ENCODE results near the gene RASSF8.

The RASSF8 gene

DNA sequence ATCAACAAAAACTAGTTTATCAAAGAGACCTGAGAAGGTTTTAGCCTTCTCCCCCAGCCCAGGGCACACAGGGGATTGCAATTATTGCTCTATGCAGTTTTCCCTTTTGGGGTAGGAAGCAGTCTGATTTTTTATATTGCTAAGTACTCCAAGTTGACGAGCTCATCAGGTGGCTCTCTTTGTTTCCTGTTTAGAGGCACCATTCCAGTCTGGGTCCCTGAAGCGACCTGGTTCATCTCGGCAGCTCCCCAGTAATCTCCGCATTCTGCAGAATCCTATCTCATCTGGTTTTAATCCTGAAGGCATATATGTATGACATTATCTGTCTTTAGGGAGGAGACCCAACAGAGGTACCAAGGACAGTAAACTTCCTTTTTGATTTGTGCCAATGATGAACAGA is 110.0 kb downstream of the RASSF8 start:
- no peak for DNase-seq

DNA sequence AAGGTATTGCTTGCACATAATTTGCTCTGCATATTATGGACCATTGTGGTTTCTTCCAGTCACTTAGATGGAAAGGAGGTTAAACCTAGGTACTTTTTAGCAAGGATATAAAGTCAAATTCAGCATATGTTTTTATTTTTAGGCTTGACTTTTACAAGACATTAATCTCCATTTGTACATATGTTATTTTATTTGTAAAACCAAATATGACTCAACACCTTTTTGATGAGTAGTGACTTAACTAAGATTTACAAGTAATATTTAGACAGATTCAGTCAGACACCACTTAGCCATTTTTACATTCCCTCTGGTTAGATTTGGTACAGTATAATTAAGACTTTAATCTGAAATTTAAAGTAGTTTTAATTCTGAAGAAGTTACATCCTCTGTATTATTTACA is 111.3 kb downstream of the RASSF8 start:
- no peak for DNase-seq

DNA sequence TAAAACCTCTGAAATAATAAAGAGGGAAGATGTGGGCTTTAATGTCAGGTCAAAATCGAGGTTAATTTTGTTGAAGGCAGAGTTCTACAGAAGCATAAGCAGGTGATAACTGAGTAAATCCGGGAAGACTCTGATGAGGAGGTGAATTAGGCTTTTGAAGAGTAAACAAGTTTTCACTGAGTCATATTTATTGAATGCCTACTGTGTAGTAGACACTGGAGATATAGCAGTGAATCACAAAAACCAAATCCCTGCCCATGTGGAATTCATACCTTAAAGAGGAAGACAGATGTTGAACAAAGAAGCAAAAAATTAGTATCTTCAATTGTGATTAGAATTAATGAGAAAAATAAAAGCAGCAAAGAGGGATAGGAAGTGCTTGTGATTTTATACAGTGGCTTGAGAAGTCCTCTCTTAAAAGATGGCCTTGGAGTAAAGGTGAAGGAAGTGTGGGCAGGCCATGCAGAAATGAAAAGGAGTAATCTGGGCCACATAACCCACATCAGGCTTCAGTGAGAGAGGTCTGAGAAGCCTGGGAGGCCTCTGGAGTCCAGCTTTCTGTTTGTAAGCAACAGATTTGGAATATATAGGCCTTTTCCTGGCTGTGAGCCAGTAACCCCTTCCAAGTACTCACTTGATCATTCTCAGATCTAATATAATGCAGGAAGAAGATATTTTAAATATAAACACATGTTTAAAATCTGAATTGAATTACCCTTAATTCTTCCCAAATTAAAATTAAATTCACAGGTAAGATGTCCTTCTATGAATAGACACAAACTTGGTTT is 119.6 kb downstream of the RASSF8 start:
- DNase-seq: no peak

DNA sequence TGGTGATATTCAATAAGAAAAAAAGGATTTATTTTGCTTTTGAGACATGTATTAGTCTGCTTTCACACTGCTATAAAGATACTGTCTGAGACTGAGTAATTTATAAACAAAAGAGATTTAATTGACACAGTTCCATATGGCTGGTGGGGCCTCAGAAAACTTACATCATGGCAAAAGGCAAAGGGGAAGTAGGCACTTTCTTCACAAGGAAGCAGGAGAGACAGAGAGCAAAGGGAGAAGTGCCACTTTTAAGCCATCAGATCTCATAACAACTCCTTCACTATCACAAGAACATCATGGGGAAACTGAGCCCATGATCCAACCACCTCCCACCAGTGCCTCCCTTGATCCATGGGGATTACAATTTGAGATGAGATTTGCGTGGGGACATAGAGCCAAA is 122.4 kb downstream of the RASSF8 start:
- no peak for DNase-seq

DNA sequence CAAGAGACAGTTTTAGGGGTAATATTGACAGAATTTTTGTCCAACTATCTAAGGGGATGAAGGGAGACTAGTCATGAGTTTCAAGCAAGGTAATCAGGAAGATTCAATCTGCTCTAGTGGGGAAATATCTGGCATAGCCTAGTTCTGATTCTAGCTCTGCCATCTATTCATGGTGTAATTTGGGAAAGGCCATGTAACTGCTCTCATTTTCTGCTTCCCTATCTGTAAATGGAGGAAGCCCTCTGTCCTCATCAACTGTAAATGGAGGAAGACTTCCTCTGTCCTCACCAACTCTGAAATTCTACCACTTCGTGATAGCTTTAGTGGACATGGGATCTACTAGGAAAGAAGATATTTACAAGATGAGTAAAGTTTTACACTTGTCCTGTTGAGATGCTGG is 128.5 kb downstream of the RASSF8 start:
- DNase-seq: no peak

DNA sequence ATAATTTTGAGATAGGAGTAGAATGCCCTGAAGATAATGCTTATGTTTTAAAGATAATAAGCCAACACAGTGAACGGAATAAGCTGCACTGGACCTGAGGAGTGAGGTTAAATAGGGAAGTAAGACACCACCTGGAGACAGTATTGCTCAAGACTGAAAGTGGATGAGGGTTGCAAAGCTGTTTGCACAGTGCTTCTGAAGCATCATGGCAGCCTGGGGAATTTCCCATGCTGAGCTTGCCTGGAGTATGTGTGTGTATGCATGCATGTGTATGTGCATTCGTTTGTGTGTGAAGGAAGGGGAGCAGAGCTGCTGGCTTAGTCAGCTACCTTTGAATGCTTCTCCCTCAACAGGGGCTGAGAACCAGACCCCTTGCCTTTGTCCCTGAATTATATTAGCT is 130.5 kb downstream of the RASSF8 start:
- DNase-seq: no peak

DNA sequence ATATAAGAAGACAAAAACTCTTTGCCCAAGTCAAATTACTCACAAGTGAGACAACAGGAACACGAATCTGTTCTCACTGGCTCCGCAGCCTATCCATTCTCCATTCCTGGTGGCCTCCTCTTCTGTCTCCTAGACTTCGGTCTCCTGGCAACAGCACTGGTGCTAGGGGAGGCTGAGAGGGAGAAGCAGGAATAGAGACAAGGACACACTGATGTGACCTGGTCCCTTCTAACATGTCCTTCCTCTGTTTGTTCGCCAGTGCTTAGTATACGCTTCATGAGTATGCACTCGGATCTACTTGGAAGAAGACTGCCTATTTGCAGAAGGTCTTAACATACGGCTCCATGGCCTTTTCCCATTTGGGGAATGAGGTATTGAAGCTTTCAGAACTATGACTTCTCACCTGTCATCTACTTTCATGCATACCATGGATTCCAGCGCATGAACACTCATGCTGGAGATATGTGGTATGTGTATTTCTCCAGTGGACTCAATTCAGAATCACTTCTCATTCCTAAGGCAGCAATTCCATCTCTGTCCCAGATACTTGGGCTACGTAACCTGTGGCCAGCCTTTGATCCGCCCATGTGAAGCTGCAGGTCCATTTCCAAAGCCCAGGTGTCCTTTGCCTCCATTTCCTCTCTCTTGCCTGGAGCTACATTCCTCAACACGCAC is 132.5 kb downstream of the RASSF8 start:
- no peak for DNase-seq

DNA sequence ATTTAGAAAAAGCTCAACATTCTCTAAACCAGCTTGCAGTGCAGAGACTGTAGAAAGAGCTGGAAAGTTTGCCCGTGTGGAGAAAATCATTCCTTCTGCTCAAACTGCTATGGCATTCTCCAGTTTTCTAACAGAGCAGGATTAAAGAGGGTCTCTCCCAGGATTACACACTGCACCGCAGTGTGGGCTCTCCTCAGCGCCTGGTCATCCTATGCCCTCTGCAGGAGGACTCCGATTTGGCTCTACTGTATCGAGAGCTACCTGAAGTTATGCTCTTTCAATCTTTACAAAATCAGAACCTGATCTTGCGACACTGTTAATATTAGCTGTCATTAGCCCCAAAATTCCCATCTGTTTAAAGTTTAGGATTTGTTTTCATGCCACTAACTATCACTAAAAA is 133.3 kb downstream of the RASSF8 start:
- DNase-seq: no peak

DNA sequence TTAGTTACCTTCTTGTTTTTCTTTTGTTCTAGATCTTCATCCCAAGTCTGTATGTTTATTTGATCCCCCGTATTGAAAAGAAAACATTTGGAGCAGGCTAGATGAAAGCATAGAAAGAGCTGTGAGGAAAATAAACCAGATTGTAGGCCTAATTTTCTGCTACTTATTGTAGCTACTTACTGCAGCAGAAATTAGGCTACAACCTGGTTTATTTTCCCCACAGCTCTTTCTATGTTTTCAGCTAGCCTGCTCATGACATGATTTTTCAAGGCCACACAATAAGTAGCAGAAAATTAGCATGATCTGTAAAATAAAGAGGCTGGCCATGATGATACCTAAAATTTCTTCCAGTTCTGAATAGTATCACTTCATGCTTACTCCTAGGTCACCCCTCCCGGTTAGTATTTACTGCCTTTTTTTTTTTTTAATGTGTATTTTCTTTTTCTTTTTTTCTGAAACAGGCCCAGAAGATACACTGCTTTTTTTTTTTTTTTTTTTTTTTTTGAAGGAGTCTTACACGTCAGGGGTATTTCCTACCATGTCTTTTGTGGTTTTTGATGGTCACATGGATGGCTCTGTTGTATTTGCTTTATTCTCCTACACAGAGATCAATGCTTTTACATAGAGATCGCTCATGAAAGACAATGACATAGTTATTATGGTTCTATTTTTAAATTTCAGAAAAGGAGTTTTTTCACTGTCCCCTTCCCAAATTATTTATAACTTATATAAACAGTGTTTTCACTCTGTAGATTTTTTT is 134.0 kb downstream of the RASSF8 start:
- DNase-seq: no peak

DNA sequence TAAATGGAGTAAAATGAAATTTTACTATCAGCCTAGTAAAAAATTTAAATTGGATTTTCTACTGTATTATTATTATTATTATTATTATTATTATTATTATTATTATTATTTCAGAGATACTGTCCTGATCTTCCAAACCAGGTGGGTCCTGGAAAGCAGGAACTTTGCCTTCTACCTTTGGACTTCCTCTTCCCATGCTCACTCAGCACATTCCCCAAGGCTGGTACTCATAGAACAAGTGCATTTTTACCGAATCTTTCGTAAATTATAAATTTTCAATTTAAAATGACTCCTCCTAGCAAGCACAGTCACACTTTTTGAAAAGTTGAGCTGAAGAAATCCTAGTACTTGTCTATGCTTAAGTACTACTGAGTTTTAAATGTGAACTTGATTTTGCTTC is 136.7 kb downstream of the RASSF8 start:
- DNase-seq: no peak

DNA sequence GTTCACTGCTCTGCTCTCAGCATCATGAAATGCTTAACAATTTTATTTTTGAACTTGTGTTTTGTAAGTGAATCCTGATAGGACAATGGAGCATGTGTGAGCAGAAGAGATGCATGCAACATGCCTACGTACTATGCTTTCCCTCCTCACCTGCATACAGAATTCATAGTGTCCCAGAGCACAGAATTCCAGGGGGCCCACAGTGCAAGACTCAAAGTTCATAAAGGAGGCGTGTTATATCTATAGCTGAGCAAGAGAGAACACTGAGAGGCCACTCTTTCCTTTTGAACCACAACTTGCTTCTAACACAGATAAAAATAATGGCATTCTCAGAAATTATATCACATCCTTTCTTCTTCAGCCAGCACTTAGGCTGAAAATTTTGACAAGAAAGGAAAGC is 137.6 kb downstream of the RASSF8 start:
- DNase-seq: no peak

DNA sequence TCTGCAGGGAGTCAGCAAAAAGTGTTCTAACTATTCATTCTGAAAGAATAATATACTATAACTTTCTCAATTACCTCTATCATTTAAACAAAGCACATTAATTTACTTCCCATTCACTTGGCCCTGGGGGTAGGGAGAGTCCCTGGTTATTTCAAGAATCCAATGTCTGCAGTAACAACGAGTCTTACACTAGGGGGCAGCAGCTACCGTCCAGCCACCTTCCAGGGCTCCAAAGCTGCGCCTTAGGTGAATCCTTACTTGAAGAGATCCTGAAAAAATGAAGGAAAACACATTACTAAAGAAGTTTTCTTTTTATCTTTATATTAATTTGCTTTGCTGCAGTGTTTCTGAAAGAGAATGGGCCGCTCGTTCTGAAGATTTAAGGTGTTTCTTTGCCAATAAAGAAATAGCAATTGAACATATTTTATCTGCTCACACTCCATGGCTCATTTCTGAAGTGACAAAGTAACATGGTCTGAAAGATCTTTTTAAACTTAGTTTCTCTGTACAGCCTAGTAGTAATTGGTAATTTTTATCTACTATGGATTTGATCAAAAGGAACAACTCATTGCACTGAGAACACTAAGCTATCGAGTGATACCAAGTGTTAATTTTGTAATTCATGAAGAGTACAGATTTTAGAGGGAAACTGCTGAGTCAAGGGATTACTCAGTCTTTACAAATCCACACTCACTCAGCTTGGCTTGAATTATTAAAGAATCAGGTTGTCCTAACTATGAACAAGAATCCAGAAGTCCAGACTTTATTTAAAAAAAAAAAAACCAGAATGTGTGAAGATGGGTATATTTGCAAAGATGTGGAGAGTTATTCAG is 138.8 kb downstream of the RASSF8 start:
- DNase-seq: peak; percentile 56 to 63

DNA sequence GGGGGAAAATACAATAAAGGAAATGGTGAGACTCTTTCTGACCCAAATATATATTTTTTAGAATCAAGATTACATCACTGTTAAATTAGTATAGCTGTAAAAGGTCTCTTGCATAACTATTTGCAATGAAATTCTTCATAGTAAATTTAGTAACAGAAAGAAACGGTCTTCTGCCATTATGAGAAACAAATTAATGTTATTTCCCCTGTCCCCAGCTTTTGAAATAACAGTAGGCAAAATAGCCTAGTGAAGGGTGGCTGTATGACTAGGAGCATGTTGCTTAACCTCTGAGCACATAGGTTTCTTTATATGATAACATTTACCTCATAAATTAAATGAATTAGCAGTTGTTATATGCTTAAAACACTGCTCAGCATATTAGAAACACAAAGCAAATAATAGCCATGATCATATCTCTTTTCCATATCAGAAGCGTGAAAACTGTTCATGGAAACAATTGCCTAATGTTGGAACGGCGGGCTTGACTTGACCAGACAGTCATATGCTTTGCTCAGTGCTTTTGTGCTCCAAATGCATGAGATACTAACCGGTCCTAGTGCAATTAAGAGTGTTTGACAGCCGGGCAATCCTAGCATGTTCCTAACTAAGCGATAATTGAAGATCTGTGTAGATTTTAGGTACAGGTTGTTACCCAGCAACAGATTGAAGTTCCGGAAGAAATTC is 142.3 kb downstream of the RASSF8 start:
- no peak for DNase-seq

DNA sequence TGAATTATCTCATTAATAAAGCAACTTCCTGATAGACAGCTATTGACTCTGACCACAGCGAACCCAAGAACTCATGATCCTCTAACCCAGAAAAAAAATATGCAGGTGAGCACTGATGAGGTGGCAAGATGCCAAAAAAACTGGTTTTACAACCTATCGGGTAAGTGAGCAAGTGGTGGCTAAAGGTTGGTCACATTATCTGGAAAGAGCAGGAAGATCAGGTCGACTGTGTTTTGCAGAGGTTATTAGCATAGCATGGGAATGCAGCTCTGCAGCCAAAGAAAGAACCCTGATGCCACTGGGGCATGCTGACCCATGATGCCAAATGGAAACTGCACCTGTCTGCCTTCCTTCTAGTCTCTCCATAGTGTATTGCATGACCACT is 142.9 kb downstream of the RASSF8 start:
- DNase-seq: no peak

DNA sequence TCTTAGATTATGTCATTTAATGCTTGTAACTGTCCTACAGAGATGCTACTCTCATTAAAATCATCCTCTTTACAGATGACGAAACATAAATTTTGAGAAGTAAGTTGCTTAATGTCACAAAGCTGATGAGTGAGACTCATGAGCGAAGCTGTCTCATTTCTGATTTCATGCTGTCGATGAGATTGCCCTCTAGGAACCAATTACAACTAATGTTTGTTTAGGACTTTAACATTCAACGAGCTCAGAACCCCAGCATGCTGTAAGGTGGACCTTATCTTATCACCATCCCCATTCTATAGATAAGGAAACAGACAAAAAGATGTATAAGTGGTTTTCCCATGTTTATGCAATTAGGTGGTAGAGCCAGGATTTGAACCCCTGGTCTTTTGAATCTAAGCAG is 143.3 kb downstream of the RASSF8 start:
- DNase-seq: no peak

DNA sequence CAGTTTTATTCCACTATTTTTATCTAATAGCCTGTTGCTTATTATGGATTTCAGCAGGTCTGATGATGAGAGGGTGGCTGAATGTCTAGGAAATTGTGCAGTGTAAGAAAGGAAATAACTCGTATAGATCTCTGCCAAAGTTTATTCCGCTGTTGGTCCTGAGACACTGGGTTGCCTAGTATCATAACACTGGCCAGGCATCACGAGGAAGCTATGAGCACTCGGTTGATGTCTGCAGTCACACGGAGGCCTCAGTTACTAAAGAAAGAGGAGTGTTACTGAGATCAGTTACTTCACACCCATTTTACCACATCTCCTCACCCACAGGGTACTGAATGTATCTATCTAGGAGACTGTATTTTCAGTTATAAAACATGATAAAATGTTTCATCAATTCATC is 144.5 kb downstream of the RASSF8 start:
- DNase-seq: no peak

DNA sequence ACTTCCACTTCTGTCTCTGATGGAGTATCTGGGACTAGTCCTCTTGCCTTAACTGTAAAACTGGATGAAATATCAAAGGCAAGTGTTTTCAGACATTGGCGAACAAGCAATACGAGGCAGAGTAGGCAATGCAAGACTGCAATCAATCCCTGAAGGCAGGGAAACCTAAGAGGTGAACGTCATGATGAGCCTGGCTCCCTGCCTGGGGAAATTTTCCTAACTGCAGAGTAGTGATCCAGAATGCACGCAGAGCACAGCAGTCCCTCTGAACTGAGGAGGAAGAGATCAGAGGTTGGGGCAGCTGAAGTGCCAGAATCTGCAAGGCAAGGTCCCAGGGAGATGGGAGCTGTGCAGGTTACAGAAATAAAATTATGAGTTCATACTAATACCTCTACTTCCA is 147.9 kb downstream of the RASSF8 start:
- no peak for DNase-seq

DNA sequence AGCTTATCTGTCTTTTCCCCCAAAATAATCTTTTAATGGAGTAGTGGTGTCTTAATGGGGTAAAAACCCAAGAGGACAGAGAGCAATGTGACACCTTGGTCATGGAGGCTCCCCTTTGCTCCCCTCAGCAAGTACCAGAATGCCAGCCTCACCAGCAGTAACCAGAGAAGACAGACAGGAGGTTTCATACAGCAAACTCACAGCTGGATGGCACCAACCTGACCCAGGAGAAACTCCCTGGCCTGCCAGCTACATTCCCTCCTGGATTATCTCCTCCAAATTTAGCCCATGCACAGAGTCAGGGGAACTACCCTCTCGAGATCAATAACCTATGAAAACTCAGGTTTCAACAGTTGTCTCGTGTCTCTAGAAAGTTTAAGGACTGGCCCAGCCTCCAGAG is 150.4 kb downstream of the RASSF8 start:
- no peak for DNase-seq

DNA sequence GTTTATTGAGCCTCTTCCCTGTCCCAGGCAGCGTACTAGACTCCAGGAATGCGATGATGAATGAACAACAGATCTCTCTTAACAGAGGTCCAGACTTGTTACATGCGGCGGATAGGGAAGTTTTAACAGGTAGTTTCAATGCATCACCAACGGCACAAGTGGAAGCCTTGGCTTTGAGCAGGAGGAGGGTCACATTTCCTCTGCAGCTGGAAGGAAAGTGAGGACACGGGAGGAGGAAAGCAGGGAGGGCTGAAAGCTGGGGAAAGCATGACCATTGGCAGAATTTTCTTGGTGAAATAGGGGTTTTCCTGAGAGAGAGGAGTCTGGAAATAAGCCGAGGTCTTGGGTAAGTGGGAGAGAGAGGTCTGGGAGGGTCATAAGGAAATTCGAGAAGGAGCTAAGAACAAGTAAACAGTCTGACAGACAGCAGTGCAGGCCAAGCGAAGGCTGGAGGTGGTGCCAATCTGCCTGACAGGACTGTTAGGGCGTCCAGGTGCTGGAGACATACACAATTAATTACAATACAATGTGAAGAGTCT is 150.9 kb downstream of the RASSF8 start:
- no peak for DNase-seq

DNA sequence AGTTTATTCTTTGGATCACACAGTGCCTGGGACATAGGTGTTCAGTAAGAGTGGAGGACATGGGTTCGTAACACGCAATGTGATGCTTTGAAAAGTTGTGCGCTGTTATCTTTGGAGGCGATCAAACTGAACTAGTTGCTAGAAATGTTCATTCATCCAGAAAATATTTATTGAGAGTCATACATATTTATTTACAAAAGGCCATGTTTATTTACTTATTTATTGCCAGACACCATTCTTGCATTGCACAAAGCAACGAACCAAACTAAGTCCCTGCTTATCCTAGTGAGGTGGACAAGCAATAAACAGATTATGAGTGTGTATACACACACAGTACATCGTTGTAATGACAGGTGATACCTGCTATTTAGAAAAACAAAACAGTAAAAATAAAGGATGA is 153.8 kb downstream of the RASSF8 start:
- DNase-seq: no peak

DNA sequence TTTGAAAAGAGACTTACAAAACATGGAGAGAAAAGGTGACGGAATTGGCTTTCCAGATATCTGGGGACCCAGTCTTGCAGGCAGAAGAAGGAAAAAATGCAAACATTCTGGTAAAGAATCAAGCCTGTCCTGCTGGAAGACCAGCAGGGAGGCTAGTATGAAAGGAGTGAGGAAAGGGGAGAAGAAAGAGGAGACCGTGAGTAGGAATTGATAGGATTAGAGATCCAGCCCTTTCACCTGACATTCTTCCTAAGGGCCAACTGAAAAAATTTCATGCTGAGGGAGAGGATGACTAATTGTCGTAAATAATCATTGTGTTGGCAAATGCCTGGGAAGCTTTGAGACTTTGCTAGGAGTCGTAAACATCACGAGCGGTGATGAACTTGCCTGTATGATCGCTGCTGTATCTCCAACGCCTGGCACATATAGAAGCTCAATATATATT is 154.2 kb downstream of the RASSF8 start:
- DNase-seq: no peak

DNA sequence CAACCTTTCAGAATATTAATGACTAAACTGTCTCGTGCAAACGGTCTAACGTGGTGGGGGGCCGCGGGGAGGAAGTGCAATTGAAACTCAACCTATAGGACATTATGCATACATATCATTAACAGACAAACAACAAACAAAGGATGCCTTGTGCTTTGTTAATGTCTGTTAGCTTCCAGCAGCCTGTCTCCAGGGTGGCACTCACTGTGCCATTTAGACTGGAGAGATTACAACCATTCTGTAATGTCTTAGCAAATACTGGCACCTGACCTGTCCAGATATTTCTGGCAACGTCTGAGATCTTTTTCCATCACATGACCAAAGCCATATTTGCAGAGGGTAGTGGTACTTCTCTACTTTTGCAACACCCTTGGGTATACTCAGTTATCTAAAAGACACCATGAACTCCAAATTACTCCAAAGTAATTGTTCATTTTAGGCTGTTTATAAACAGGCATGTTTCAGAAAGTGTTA is 154.7 kb downstream of the RASSF8 start:
- no peak for DNase-seq
